Vagina (tissue), 2 donors: ENCODE data around the gene ALDH2. TPM values are rescaled to one million over a fixed set of nuclear protein-coding genes. Genes with fewer than 3 reads are reported as not detected.

ENCODE experiments used
- DNase-seq, 2 donors: peaks; one replicate each; pipeline ENCODE4 v3.0.0-alpha.2; 2017; ENCODE audit errors: extremely low spot score in 2 of 2
- H3K27ac ChIP-seq: fragments of 200-600 bp; sonication (generic); one replicate; pipeline ENCODE4 v1.5.1; 2019
- H3K27me3 ChIP-seq: fragments of 200-600 bp; sonication (generic); one replicate; pipeline ENCODE4 v1.5.1; 2019
- H3K36me3 ChIP-seq, 2 donors: fragments of 200-600 bp; sonication (generic); one replicate each; pipeline ENCODE4 v1.5.1; 2017 to 2019
- H3K4me1 ChIP-seq: fragments of 200-600 bp; sonication (generic); one replicate; pipeline ENCODE4 v1.5.1; 2019
- H3K4me3 ChIP-seq, 2 donors: fragments of 200-600 bp; sonication (generic); 1 replicate in 1 of 2; 2 replicates in 1 of 2; pipeline ENCODE4 v1.5.1; 2016 to 2019
- H3K9me3 ChIP-seq: fragments of 200-600 bp; sonication (generic); one replicate; pipeline ENCODE4 v1.5.1; 2019
- POLR2A ChIP-seq, 2 donors: fragments of 450-650 bp; IDR thresholded peaks; one replicate each; pipeline ENCODE4 v1.6.1; 2017; ENCODE audit warnings: antibody characterized with exemption in 2 of 2, mild to moderate bottlenecking in 2 of 2, moderate library complexity in 2 of 2
- POLR2AphosphoS5 ChIP-seq, 2 donors: sonication (generic); formaldehyde crosslinking; IDR thresholded peaks; one replicate each; pipeline ENCODE4 v1.9.0; 2017; ENCODE audit warnings: antibody characterized with exemption in 2 of 2, mild to moderate bottlenecking in 2 of 2, low read depth in 1 of 2; ENCODE audit not compliant: insufficient read depth in 1 of 2
- intact Hi-C: fragments of 100-400 bp; cut with DNase I; formaldehyde crosslinking; loops from one replicate; pipeline ENCODE4 v1.15.1; 2023
- total RNA-seq: library from RNA; depleted of rRNA; stranded (reverse); fragments of >200 nt; gene quantifications from one replicate; pipeline ENCODE4 v1.2.3, GENCODE V29; 2016
- TF ChIP-seq, protein P1 (sequence below), 3 experiments: fragments of 450-650 bp in 2 of 3; fragments of 200-600 bp in 1 of 3; sonication (generic) in 1 of 3; IDR thresholded peaks; one replicate each; pipeline ENCODE4 v1.5.1; 2017 to 2019; ENCODE audit warnings: antibody characterized with exemption in 3 of 3, mild to moderate bottlenecking in 2 of 3, moderate library complexity in 2 of 3

The ALDH2 gene
- total RNA-seq, 1 donor from 2014 or later = 97.2 TPM

DNA sequence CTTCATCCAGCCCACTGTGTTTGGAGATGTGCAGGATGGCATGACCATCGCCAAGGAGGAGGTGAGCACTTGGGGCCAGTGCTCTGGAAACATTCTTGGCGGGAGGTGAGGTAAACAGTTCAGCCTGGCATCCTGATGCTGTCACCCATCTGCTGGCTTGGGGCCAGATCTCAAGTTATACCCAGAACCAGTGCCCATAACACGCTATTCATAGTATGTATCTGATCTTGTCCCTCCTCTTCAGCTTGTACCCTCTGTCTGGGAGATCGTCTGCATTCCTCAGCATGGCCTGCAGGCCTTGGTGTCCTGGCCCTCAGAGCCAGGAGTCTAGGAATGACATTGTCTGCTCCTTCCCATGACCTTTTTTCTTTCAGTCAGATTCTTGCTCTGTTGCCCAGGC is 31.4 kb downstream of the ALDH2 start:
- intact Hi-C loops = no loop called here
- Histone ChIP-seq H3K27me3 (no peaks in the 10 kb centered on the region), H3K4me1 (no peaks in the 10 kb centered on the region), H3K9me3 (no peaks in the 10 kb centered on the region), H3K4me3 (no peak overlapping the region), H3K27ac (no peak overlapping the region), H3K36me3 (peaks cover 0 to 87% of the 10 kb centered on the region in 2 donors)
- no peak for DNase-seq
- TF ChIP-seq POLR2AphosphoS5 (IDR thresholded peaks at IDR 0.05; ENCODE audit: insufficient read depth in 1 of 2, low read depth in 1 of 2) (no peak), POLR2A (IDR thresholded peaks at IDR 0.05) (no peak)
- TF ChIP-seq, protein P1, sequence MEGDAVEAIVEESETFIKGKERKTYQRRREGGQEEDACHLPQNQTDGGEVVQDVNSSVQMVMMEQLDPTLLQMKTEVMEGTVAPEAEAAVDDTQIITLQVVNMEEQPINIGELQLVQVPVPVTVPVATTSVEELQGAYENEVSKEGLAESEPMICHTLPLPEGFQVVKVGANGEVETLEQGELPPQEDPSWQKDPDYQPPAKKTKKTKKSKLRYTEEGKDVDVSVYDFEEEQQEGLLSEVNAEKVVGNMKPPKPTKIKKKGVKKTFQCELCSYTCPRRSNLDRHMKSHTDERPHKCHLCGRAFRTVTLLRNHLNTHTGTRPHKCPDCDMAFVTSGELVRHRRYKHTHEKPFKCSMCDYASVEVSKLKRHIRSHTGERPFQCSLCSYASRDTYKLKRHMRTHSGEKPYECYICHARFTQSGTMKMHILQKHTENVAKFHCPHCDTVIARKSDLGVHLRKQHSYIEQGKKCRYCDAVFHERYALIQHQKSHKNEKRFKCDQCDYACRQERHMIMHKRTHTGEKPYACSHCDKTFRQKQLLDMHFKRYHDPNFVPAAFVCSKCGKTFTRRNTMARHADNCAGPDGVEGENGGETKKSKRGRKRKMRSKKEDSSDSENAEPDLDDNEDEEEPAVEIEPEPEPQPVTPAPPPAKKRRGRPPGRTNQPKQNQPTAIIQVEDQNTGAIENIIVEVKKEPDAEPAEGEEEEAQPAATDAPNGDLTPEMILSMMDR (IDR thresholded peaks at IDR 0.05) = no peak

DNA sequence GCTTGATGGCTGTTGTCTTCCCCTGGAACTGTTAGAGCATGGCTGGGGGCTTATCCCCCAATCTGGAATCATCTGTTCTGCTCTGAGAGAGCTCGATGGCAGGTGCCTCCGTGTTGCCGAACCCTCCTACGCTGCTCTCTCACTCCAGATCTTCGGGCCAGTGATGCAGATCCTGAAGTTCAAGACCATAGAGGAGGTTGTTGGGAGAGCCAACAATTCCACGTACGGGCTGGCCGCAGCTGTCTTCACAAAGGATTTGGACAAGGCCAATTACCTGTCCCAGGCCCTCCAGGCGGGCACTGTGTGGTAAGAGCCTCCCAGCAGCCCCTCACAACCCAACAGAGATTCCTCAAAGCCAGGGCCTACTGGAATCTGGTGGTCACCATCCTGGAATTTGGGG is 33.0 kb downstream of the ALDH2 start:
- intact Hi-C loops = no loop called here
- Histone ChIP-seq H3K27me3 (no peaks in the 10 kb centered on the region), H3K4me1 (no peaks in the 10 kb centered on the region), H3K4me3 (no peak overlapping the region), H3K27ac (no peak overlapping the region), H3K9me3 (no peaks in the 10 kb centered on the region), H3K36me3 (peaks cover 0 to 84% of the 10 kb centered on the region in 2 donors)
- DNase-seq = no peak
- TF ChIP-seq POLR2AphosphoS5 (IDR thresholded peaks at IDR 0.05; ENCODE audit: insufficient read depth in 1 of 2, low read depth in 1 of 2) (no peak), POLR2A (IDR thresholded peaks at IDR 0.05) (no peak)
- TF ChIP-seq, protein P1 (IDR thresholded peaks at IDR 0.05) = no peak

DNA sequence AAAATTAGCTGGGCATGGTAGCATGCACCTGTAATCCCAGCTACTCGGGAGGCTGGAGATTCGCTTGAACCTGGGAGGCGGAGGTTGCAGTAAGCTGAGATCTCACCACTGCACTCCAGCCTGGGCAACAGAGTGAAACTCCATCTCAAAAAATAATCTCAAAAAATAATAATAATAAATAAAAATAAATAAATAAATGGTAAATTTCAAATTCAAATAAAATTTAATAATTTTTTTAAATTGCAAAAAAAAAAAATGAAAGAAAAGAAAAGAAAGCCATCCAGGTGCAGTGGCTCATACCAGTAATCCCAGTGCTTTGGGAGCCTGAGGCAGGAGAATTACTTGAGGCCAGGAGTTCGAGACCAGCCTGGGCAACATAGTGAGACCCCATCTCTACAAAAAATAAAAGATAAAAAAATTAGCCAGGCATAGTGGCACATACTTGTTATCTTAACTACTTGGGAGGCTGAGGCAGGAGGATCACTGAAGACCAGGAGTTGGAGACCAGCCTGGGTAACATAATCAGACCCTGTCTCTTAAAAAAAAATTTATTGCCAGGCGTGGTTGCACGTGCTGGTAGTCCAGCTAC is 36.4 kb downstream of the ALDH2 start:
- H3K27me3 ChIP-seq = no peaks in the 10 kb centered on the region
- intact Hi-C loops = no loop called here
- no peak for DNase-seq
- peaks cover 0 to 74% of the 10 kb centered on the region in 2 donors for H3K36me3 ChIP-seq
- H3K27ac ChIP-seq = no peak overlapping the region
- H3K4me1 ChIP-seq = no peaks in the 10 kb centered on the region
- H3K4me3 ChIP-seq = no peak overlapping the region
- no peaks in the 10 kb centered on the region for H3K9me3 ChIP-seq
- TF ChIP-seq, protein P1 (IDR thresholded peaks at IDR 0.05) = no peak
- TF ChIP-seq POLR2AphosphoS5 (IDR thresholded peaks at IDR 0.05; ENCODE audit: insufficient read depth in 1 of 2, low read depth in 1 of 2) (no peak), POLR2A (IDR thresholded peaks at IDR 0.05) (no peak)

DNA sequence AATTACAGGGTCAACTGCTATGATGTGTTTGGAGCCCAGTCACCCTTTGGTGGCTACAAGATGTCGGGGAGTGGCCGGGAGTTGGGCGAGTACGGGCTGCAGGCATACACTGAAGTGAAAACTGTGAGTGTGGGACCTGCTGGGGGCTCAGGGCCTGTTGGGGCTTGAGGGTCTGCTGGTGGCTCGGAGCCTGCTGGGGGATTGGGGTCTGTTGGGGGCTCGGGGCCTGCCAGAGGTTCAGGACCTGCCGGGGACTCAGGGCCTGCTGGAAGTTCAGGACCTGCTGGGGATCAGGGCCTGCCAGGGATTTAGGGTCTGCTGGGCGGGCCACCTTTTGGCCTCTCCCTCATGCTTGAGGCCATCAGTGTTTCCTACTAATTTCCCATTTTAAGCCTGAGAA is 37.1 kb downstream of the ALDH2 start:
- Histone ChIP-seq H3K4me1 (no peaks in the 10 kb centered on the region), H3K9me3 (no peaks in the 10 kb centered on the region), H3K36me3 (peaks cover 0 to 66% of the 10 kb centered on the region in 2 donors), H3K27me3 (no peaks in the 10 kb centered on the region), H3K27ac (no peak overlapping the region), H3K4me3 (no peak overlapping the region)
- TF ChIP-seq, protein P1 (IDR thresholded peaks at IDR 0.05) = no peak
- no peak for TF ChIP-seq POLR2AphosphoS5 (IDR thresholded peaks at IDR 0.05; ENCODE audit: insufficient read depth in 1 of 2, low read depth in 1 of 2)
- TF ChIP-seq POLR2A (IDR thresholded peaks at IDR 0.05) = no peak
- intact Hi-C loops = no loop called here
- DNase-seq = no peak

DNA sequence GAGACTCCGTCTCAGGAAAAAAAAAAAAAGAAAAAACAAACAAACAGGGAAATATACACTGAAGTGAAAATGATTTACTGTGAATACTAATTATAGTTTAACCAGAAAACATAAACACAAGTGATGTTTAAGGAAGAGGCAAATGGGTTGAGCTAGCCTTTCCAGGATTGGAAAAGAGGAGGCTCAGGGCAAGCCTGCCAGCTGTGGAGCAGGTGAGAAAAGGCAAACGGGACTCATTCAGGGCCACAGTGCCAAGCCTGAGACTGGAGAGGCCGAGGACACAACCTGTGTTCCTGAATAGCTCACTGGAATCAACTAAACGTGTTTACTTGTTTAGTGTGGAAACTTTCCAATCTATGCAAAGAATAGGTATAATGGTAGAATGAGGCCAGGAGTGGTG is 39.6 kb downstream of the ALDH2 start:
- no peaks in the 10 kb centered on the region for H3K4me1 ChIP-seq
- no peaks in the 10 kb centered on the region for H3K9me3 ChIP-seq
- H3K4me3 ChIP-seq = no peak overlapping the region
- H3K27ac ChIP-seq = no peak overlapping the region
- no peak for DNase-seq
- intact Hi-C loops = no loop called here
- TF ChIP-seq POLR2AphosphoS5 (IDR thresholded peaks at IDR 0.05; ENCODE audit: insufficient read depth in 1 of 2, low read depth in 1 of 2) = no peak
- TF ChIP-seq, protein P1 (IDR thresholded peaks at IDR 0.05) = no peak
- no peak for TF ChIP-seq POLR2A (IDR thresholded peaks at IDR 0.05)
- no peaks in the 10 kb centered on the region for H3K27me3 ChIP-seq
- H3K36me3 ChIP-seq = peaks cover 0 to 60% of the 10 kb centered on the region in 2 donors
